ENCODE data around the gene TENM3. TPM values are rescaled to one million over a fixed set of nuclear protein-coding genes. Genes with fewer than 3 reads are reported as not detected.
"Not testable (repeated sequence)": the region's sequence is repeated elsewhere in the genome, so short reads cannot be mapped to it uniquely, and the experiment has no call there.

Gene TENM3
- total and polyA plus RNA-seq, 12 donors, result 2.6 to 54.4 (median 42.8) TPM

DNA sequence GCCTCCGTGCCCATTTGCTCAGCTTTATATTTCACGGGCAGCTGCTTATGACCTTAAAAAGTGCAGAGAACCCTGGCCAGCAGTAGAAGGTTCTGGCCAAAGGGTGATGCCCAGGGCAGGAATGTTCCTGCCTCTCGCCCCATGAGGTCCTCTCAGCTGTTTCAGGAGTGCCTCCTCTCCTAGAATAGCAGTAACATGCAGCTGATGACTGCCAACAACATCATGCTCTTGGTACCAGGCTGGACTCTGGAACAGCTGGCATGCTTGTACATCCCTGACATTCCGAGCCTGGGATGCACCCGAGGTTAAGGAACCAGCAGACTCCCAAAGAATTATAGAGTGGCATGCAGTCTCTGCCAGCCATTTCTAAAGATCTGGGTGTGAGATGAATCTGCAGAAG lies 11.7 kb upstream of the TENM3 start:
- no peak for TF ChIP-seq POLR2A (IDR thresholded peaks at IDR 0.05)
- no peak for TF ChIP-seq CTCF (IDR thresholded peaks at IDR 0.05)
- Histone ChIP-seq H3K27ac (no peak overlapping the region), H3K27me3 (no peaks in the 10 kb centered on the region), H3K9me3 (replicated peaks in 1 of 3) (no peaks in the 10 kb centered on the region), H3K4me3 (no peak overlapping the region), H3K36me3 (replicated peaks in 1 of 2) (no peaks in the 10 kb centered on the region), H3K4me1 (replicated peaks in 1 of 2) (no peaks in the 10 kb centered on the region)
- intact Hi-C loops (cut with DNase I), result no loop called here
- DNase-seq, result no peak
- WGBS, 4 donors, result 85 to 97% (median 91%) methylated on average over 5 of the region's 5 CpGs

DNA sequence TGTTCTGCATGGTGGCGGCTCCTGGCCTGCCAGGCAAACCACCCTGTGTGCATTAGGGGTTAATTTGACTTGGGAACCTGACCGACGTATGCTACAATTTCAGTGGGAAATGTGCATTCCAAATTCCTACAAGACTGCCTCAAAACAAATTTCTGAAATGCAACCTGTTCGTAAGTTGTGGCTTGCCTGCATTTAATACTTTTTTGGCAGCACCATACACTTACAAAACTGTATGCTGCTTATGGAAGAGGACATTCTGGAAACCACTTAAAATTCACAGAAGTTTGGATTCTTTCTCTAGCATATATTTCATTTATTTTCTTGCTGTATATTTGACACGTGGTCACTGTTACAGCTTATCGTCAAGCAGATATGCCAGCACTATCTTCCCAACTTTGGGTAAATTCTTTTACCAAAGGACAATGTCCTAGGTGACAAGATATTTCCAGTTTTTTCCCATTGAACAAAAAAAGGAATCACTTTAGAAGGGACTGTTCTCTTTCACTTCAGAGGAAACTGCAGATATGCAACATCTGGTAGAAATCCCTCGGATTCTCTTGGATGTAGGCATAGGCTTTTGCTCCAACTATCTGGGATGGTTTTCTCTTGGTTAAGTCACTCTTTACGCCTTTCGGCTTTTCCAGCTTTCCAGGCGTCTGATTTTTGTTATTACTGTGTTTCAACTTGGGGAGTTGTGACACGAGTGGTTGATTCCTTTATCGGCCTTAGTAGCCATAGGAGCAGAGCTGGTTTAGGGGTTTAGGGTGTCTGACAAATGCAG lies 9.7 kb upstream of the TENM3 start:
- no peak for DNase-seq
- intact Hi-C loops (cut with DNase I), result no loop called here
- TF ChIP-seq CTCF (IDR thresholded peaks at IDR 0.05), result no peak
- no peak for TF ChIP-seq POLR2A (IDR thresholded peaks at IDR 0.05)
- Histone ChIP-seq H3K27ac (no peak overlapping the region), H3K4me3 (no peak overlapping the region), H3K4me1 (replicated peaks in 1 of 2) (no peaks in the 10 kb centered on the region), H3K36me3 (replicated peaks in 1 of 2) (no peaks in the 10 kb centered on the region), H3K27me3 (no peaks in the 10 kb centered on the region), H3K9me3 (replicated peaks in 1 of 3) (no peaks in the 10 kb centered on the region)
- WGBS, 4 donors, result 89 to 91% (median 90%) methylated on average over 11 to 12 of the region's 12 CpGs

GRCh38 chr4:182235021-182235795 lies 8.0 kb upstream of the TENM3 start:
- Histone ChIP-seq H3K27me3 (no peaks in the 10 kb centered on the region), H3K27ac (no peak overlapping the region), H3K36me3 (replicated peaks in 1 of 2) (no peaks in the 10 kb centered on the region), H3K4me1 (replicated peaks in 1 of 2) (peaks cover 0 to 4% of the 10 kb centered on the region in 2 donors), H3K9me3 (replicated peaks in 1 of 3) (no peaks in the 10 kb centered on the region), H3K4me3 (no peak overlapping the region)
- DNase-seq, result no peak
- TF ChIP-seq CTCF (IDR thresholded peaks at IDR 0.05), result no peak
- TF ChIP-seq POLR2A (IDR thresholded peaks at IDR 0.05), result no peak
- 84 to 91% (median 88%) methylated on average over 11 of the region's 11 CpGs for WGBS, 4 donors
- intact Hi-C loops (cut with DNase I), result no loop called here

DNA sequence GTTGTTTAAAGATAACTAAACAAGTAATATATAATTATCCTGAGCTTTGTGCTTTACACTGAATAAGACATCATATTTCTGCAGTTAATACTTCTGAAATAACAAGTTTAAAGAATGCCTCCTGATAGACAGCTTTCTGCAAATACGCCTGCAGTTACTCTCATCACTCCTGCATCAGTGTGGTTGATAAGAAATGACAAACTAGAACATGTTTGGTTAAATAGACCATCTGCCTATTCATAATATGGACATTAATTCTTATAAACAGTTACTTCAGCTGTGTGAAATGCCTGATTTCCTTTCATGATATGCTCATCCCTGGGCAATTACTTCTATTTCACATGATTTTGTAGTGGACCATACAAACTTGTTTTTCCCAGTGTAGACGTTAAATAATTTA lies 7.0 kb upstream of the TENM3 start:
- Histone ChIP-seq H3K9me3 (replicated peaks in 1 of 3) (no peaks in the 10 kb centered on the region), H3K36me3 (replicated peaks in 1 of 2) (no peaks in the 10 kb centered on the region), H3K27ac (no peak overlapping the region), H3K4me3 (no peak overlapping the region), H3K4me1 (replicated peaks in 1 of 2) (peaks cover 4% of the 10 kb centered on the region in 2 donors), H3K27me3 (no peaks in the 10 kb centered on the region)
- DNase-seq, result no peak
- no peak for TF ChIP-seq POLR2A (IDR thresholded peaks at IDR 0.05)
- TF ChIP-seq CTCF (IDR thresholded peaks at IDR 0.05), result no peak
- 77 to 90% (median 81%) methylated on average over 2 of the region's 2 CpGs for WGBS, 4 donors
- intact Hi-C loops (cut with DNase I), result no loop called here

DNA sequence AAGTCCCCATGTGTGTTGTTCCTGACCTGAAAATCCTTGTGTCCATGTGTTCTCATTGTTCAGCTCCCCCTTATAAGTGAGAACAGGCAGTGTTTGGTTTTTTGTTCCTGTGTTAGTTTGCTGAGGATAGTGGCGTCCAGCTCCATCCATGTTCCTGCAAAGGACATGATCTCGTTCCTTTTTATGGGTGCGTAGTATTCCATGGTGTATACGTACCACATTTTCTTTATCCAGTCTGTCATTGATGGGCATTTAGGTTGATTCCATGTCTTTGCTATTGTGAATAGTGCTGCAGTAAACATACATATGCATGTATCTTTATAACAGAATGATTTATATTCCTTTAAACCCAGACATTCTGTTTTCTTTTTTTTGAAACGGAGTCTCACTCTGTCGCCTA lies 6.2 kb upstream of the TENM3 start:
- DNase-seq; H3K36me3 ChIP-seq (replicated peaks in 1 of 2); intact Hi-C loops (cut with DNase I); H3K9me3 ChIP-seq (replicated peaks in 1 of 3); H3K27ac ChIP-seq; H3K27me3 ChIP-seq; H3K4me3 ChIP-seq; H3K4me1 ChIP-seq (replicated peaks in 1 of 2): not testable (repeated sequence)
- 94 to 98% (median 96%) methylated on average over 6 of the region's 6 CpGs for WGBS, 4 donors

Data from adrenal gland (tissue), 12 donors.